Fibroblast of pulmonary artery (primary cell): ENCODE data around the gene ALPK3.

ENCODE experiments used
- DNase-seq: peaks from one replicate; pipeline ENCODE4 v3.0.0-alpha.2; 2010; ENCODE audit warnings: low read depth
- H3K4me3 ChIP-seq: replicated peaks from 2 replicates; pipeline ENCODE4 v1.5.1; 2011; ENCODE audit warnings: low read depth, mild to moderate bottlenecking, control low read depth, low read length, moderate library complexity
- CTCF ChIP-seq: IDR thresholded peaks from 2 replicates; pipeline ENCODE4 v1.5.1; 2011; ENCODE audit warnings: mild to moderate bottlenecking, control low read depth, low read length, inconsistent platforms; ENCODE audit errors: missing control alignments

Gene ALPK3

GRCh38 chr15:84834229-84834955 is 17.2 kb downstream of the ALPK3 start:
- TF ChIP-seq CTCF, result no peak
- no peak for DNase-seq

GRCh38 chr15:84834969-84835368 is 17.8 kb downstream of the ALPK3 start:
- no peak for DNase-seq
- TF ChIP-seq CTCF, result no peak
- no peak overlapping the region for H3K4me3 ChIP-seq

More at GRCh38 chr15:84834229-84834955, 17.2 kb downstream of the ALPK3 start:
- no peak overlapping the region for H3K4me3 ChIP-seq

- no peak for DNase-seq
- no peak for TF ChIP-seq CTCF
- no peak overlapping the region for H3K4me3 ChIP-seq
Measured at GRCh38 chr15:84835661-84836337, 18.6 kb downstream of the ALPK3 start.

GRCh38 chr15:84836844-84837243 is 19.7 kb downstream of the ALPK3 start:
- H3K4me3 ChIP-seq, result no peak overlapping the region
- DNase-seq, result no peak
- no peak for TF ChIP-seq CTCF

GRCh38 chr15:84839714-84840113 is 22.6 kb downstream of the ALPK3 start:
- H3K4me3 ChIP-seq, result no peak overlapping the region
- no peak for TF ChIP-seq CTCF
- no peak for DNase-seq

GRCh38 chr15:84840255-84840654 is 23.1 kb downstream of the ALPK3 start:
- H3K4me3 ChIP-seq, result no peak overlapping the region
- no peak for TF ChIP-seq CTCF
- no peak for DNase-seq
